Panc1 (cell line): Measurements from ENCODE around the gene CLCF1. TPM values are rescaled to one million over a fixed set of nuclear protein-coding genes. Genes with fewer than 3 reads are reported as not detected.

ENCODE experiments used
- ATAC-seq: fragments of 200-7000 bp; cut with Tn5 transposase; 2 replicates; pipeline ENCODE4 v1.9.1; 2020; ENCODE audit warnings: mild to moderate bottlenecking, moderate library complexity
- BruUV-seq: library from RNA; stranded (reverse); fragments of 400-500 nt; replicated peaks from 2 replicates; lab custom pipeline; 2021; lab: Mats Ljungman, UMichigan
- CTCF ChIA-PET: fragments of 300-600 bp; sonication (Branson Sonifier 250); formaldehyde crosslinking; loops from one replicate; lab custom pipeline; 2022; ENCODE audit warnings: antibody characterized with exemption; lab: Charles Lee
- POLR2A ChIA-PET: fragments of 300-600 bp; sonication (Branson Sonifier 250); formaldehyde crosslinking; loops from one replicate; lab custom pipeline; 2022; ENCODE audit warnings: antibody characterized with exemption; lab: Charles Lee
- DNase-seq: peaks from one replicate; pipeline ENCODE4 v3.0.0-alpha.2; 2010; ENCODE audit warnings: low read depth, low spot score
- H3K27ac ChIP-seq: 2 replicates; pipeline ENCODE4 v1.5.1; 2011; ENCODE audit warnings: mild to moderate bottlenecking, low read length, inconsistent platforms
- H3K27me3 ChIP-seq: fragments of 200-500 bp; sonication (Bioruptor generic); 2 replicates; pipeline ENCODE4 v1.6.0; 2014; ENCODE audit warnings: low read length, inconsistent platforms; ENCODE audit not compliant: control insufficient read depth, insufficient read depth
- H3K36me3 ChIP-seq: fragments of 200-500 bp; sonication (Bioruptor generic); 2 replicates; pipeline ENCODE4 v1.5.1; 2014; ENCODE audit warnings: inconsistent platforms, mild to moderate bottlenecking, low read length, moderate library complexity; ENCODE audit not compliant: control insufficient read depth, insufficient read depth
- H3K4me1 ChIP-seq: 2 replicates; pipeline ENCODE4 v1.5.1; 2011; ENCODE audit warnings: inconsistent platforms, mild to moderate bottlenecking, low read length, moderate library complexity; ENCODE audit not compliant: control insufficient read depth, insufficient read depth
- H3K4me3 ChIP-seq, 2 experiments: 2 replicates each; pipeline ENCODE4 v1.5.1; 2011 to 2012; ENCODE audit warnings: low read depth in 2 of 2, low read length in 2 of 2, mild to moderate bottlenecking in 2 of 2, inconsistent platforms in 1 of 2, moderate library complexity in 1 of 2
- H3K9me3 ChIP-seq: fragments of 200-500 bp; sonication (Bioruptor generic); 2 replicates; pipeline ENCODE4 v1.5.1; 2014; ENCODE audit warnings: low read depth, mild to moderate bottlenecking, inconsistent platforms, low read length, moderate library complexity; ENCODE audit not compliant: control insufficient read depth, insufficient read depth
- CTCF ChIP-seq: fragments of 450-650 bp; IDR thresholded peaks from 2 replicates; pipeline ENCODE4 v1.5.1; 2017; ENCODE audit warnings: mild to moderate bottlenecking
- POLR2AphosphoS5 ChIP-seq: IDR thresholded peaks from 2 replicates; pipeline ENCODE4 v1.6.1; 2012; ENCODE audit warnings: mild to moderate bottlenecking, low read depth, low read length, moderate library complexity
- REST ChIP-seq, 2 experiments: IDR thresholded peaks; 2 replicates each; pipeline ENCODE4 v1.6.1; 2011 to 2012; ENCODE audit warnings: low read depth in 2 of 2, control low read depth in 1 of 2, low read length in 1 of 2, mild to moderate bottlenecking in 1 of 2, moderate library complexity in 1 of 2; ENCODE audit not compliant: insufficient read depth in 1 of 2
- SIN3A ChIP-seq: IDR thresholded peaks from 2 replicates; pipeline ENCODE4 v1.6.1; 2012; ENCODE audit warnings: low read depth, mild to moderate bottlenecking, low read length, moderate library complexity, borderline replicate concordance; ENCODE audit not compliant: insufficient read depth
- TCF7L2 ChIP-seq: IDR thresholded peaks from 2 replicates; pipeline ENCODE4 v1.6.1; 2011; ENCODE audit warnings: mild to moderate bottlenecking, low read depth, low read length, inconsistent platforms
- in situ Hi-C: cut with HindIII; loops from 2 replicates; pipeline ENCODE4 v1.10.0; 2016; ENCODE audit warnings: low sequenced_read_pairs, low pct_unique_long_range_greater_than_20kb
- intact Hi-C: fragments of 100-400 bp; cut with micrococcal nuclease; formaldehyde crosslinking; loops from one replicate; pipeline ENCODE4 v1.10.0; 2022; ENCODE audit not compliant: unreplicated experiment
- total RNA-seq: library from RNA; stranded (reverse); gene quantifications from one replicate; pipeline ENCODE4 v1.2.1, GENCODE V29; 2021; ENCODE audit not compliant: unreplicated experiment

Gene CLCF1
- total RNA-seq, 1 experiment from 2014 or later = 9.3 TPM

- intact Hi-C loops (no loop called here), in situ Hi-C loops (no loop called here)
- POLR2A ChIA-PET = no interaction called here
- CTCF ChIA-PET = interaction anchor here (1.5 kb wide), 1 partner anchor 12 kb away, joined by 4 read pairs; no protein-coding TSS in a partner anchor
- Histone ChIP-seq H3K36me3 (no peaks in the 10 kb centered on the region), H3K9me3 (no peaks in the 10 kb centered on the region), H3K27ac (peak overlapping the region; percentile 49), H3K4me1 (peaks cover 49% of the 10 kb centered on the region), H3K27me3 (no peaks in the 10 kb centered on the region), H3K4me3 (no peak overlapping the region)
- no peak for TF ChIP-seq TCF7L2
- ATAC-seq = peak; percentile 28
- no TSS peak for BruUV-seq
- DNase-seq = no peak
Observed at GRCh38 chr11:67418476-67419281, 45.3 kb upstream of the CLCF1 start.

GRCh38 chr11:67417425-67417824, 44.0 kb upstream of the CLCF1 start:
- Histone ChIP-seq H3K4me3 (no peak overlapping the region), H3K9me3 (no peaks in the 10 kb centered on the region), H3K27me3 (no peaks in the 10 kb centered on the region), H3K27ac (peak overlapping the region; percentile 44; the same call in 1 of the 2 replicates), H3K36me3 (no peaks in the 10 kb centered on the region), H3K4me1 (peaks cover 56% of the 10 kb centered on the region)
- ChIA-PET POLR2A (interaction anchor here (1.9 kb wide), 1 partner anchor 16 kb away, joined by 6 read pairs; the partner anchor contains the start of gene PPP1CA), CTCF (interaction anchor here (0.6 kb wide), 1 partner anchor 60 kb away, joined by 3 read pairs; no protein-coding TSS in a partner anchor)
- ATAC-seq = no peak
- BruUV-seq = no TSS peak
- in situ Hi-C loops = no loop called here
- no peak for DNase-seq
- intact Hi-C loops = no loop called here
- TF ChIP-seq CTCF (no peak), SIN3A (no peak), POLR2AphosphoS5 (no peak)

GRCh38 chr11:67416416-67417335, 43.3 kb upstream of the CLCF1 start:
- Histone ChIP-seq H3K9me3 (no peaks in the 10 kb centered on the region), H3K27me3 (no peaks in the 10 kb centered on the region), H3K27ac (peak overlapping the region; percentile 54; the same call in 1 of the 2 replicates), H3K4me1 (peaks cover 56% of the 10 kb centered on the region), H3K36me3 (no peaks in the 10 kb centered on the region), H3K4me3 (no peak overlapping the region)
- TF ChIP-seq CTCF (no peak), SIN3A (no peak), REST (IDR thresholded peaks at IDR 0.05; ENCODE audit: insufficient read depth in 1 of 2, low read depth in 2 of 2, low read length in 1 of 2) (no peak), TCF7L2 (no peak), POLR2AphosphoS5 (no peak)
- ATAC-seq (no peak), DNase-seq (no peak)
- ChIA-PET CTCF (interaction anchor here (0.6 kb wide), 1 partner anchor 59 kb away, joined by 3 read pairs; no protein-coding TSS in a partner anchor), POLR2A (interaction anchor here (1.9 kb wide), 1 partner anchor 15 kb away, joined by 6 read pairs; the partner anchor contains the start of gene PPP1CA)
- in situ Hi-C loops = no loop called here
- TSS peak; percentile 31 for BruUV-seq
- intact Hi-C loops = no loop called here
